ENCODE measurements around the gene MGA.

- TF ChIP-seq CTCF (conservative IDR thresholded peaks at IDR 0.05; ENCODE audit: low read depth in 2 of 2), result no peak
- no peak for TF ChIP-seq EZH2phosphoT487 (IDR thresholded peaks at IDR 0.05; ENCODE audit: unreplicated experiment)
- TF ChIP-seq EZH2 (IDR thresholded peaks at IDR 0.05; ENCODE audit: low read depth, unreplicated experiment), result no peak
- TF ChIP-seq REST (IDR thresholded peaks at IDR 0.05; ENCODE audit: unreplicated experiment), result no peak
- TF ChIP-seq POLR2AphosphoS5 (IDR thresholded peaks at IDR 0.05; ENCODE audit: low read depth), result no peak
- TF ChIP-seq, protein P1, sequence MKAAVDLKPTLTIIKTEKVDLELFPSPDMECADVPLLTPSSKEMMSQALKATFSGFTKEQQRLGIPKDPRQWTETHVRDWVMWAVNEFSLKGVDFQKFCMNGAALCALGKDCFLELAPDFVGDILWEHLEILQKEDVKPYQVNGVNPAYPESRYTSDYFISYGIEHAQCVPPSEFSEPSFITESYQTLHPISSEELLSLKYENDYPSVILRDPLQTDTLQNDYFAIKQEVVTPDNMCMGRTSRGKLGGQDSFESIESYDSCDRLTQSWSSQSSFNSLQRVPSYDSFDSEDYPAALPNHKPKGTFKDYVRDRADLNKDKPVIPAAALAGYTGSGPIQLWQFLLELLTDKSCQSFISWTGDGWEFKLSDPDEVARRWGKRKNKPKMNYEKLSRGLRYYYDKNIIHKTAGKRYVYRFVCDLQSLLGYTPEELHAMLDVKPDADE (IDR thresholded peaks at IDR 0.05), result no peak
- TF ChIP-seq ZNF331 (CRISPR knock-in tag; IDR thresholded peaks at IDR 0.05; ENCODE audit: low read depth), result no peak
Measured at GRCh38 chr15:41821831-41822230, 161.6 kb downstream of the MGA start.
